HS-5 (cell line): ENCODE results near the gene TRABD2B.

Source experiments
- DNase-seq: peaks from one replicate; pipeline ENCODE4 v3.0.0-alpha.2; 2012; ENCODE audit warnings: low read depth

TRABD2B gene

DNA sequence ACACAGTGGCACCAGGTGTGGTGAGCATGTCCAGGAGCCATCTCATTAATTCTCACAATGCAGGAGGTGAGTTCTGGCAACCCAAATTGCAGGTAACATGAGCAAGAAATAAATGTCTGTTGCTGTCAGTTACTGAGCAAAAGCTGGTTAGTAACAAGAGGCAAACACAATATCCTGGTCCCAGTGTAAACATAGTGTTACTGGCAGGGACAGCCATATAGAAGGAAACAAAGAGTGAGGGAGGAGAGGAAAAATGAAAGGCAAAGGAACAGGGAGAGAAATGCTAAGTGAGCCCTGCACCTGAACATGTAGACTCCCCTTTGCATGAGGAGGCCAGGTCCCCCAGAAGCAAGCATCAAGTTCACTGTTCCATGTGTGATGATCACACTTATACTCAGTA, 203.6 kb downstream of the TRABD2B start:
- no peak for DNase-seq

DNA sequence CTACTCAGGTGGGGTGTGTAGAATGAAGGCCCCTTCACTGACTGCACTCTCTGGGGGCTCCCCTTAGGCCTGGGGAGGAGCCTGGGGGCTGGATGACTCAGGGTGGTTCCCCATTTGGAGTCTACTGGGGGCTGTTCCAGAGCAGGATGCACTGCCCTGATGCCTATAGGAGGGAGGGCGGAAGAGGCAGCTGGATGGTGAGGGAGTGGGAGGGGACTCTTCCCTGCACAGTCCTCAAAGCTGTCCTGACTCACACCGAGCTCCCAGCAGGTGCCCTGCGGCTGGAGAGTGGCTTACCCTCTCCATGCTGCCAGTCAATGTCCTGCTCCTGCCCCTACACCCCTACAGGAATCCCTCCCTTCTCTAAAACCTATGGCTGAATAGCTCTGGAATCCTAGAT, 204.4 kb downstream of the TRABD2B start:
- DNase-seq, result no peak

DNA sequence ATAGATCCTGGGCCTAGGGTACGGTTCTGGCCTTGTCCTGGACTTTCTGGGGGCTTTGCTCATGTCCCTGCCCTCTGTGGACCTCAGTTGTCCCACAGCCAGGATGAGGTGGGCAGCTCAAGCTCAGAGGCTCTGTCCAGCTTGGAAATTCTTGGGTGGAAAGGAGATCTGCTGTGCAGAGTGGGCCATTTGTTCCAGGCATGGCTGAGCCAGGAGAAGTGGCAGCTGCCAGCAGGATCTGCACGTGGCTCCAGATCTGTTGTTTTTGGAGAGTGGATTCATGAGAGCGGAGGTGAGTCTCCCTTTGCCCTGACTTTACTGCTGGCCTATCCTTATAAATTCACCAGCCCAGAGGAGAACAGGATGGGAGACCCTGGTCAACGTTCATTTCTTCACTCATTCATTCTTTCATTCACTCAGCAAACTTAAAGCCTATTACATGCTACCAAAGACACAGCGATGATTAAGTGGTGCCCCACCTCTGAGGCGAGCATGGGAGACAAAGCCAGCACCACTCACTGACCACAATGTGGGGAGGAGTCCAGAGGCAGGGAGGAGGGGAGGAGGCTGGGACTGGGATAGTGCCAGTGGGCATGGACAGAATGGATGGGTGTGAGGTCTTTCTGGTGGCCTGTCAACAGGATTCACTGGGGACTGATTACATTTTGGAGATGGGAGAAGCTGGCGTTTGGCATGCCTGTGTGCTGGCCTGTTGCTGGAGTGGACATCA, 205.1 kb downstream of the TRABD2B start:
- DNase-seq, result no peak

DNA sequence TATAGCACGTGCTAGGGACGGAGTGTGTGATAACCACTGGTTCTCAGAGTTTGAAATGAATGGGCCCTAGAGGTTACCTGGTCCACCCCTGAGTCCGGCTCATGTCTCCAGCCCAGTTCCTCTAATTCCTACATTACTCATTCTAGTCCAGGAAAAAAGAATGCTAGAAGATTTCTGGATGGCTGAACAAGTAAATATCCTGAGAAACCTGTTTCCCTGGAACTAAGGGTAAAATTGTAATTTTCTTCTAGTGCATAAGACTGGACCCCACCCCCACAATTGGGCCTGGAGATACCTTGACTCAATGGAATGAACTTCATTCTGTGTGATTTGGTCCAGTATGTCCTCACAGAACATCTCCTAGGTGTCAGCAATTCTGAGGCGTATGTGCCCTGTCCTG, 208.4 kb downstream of the TRABD2B start:
- no peak for DNase-seq

DNA sequence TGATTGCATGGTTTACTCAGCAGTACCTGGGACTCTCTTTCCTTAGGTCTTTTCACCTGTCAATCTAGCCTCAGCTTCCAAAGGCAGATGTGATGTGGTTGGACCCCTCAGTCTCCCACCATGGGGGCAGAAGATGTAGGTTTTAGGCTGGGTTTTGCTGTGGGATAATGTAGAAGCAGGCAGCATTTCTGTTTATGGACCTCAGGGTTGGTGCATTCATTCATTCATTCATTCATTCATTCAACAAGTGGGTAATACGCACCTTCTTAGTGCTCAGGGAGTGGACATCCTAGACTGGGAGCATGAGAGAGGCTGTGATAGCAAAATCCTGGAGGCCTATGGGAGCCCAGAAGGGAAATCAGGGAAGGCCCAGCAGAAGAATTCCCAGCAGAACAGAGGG, 209.6 kb downstream of the TRABD2B start:
- DNase-seq, result no peak

GRCh38 chr1:47786316-47786715, 210.9 kb downstream of the TRABD2B start:
- DNase-seq, result no peak

- DNase-seq, result no peak
These were observed 211.5 kb downstream of the TRABD2B start for GRCh38 chr1:47785561-47786271.

GRCh38 chr1:47785118-47785517, 212.1 kb downstream of the TRABD2B start:
- no peak for DNase-seq

GRCh38 chr1:47784497-47784822, 212.7 kb downstream of the TRABD2B start:
- no peak for DNase-seq

DNA sequence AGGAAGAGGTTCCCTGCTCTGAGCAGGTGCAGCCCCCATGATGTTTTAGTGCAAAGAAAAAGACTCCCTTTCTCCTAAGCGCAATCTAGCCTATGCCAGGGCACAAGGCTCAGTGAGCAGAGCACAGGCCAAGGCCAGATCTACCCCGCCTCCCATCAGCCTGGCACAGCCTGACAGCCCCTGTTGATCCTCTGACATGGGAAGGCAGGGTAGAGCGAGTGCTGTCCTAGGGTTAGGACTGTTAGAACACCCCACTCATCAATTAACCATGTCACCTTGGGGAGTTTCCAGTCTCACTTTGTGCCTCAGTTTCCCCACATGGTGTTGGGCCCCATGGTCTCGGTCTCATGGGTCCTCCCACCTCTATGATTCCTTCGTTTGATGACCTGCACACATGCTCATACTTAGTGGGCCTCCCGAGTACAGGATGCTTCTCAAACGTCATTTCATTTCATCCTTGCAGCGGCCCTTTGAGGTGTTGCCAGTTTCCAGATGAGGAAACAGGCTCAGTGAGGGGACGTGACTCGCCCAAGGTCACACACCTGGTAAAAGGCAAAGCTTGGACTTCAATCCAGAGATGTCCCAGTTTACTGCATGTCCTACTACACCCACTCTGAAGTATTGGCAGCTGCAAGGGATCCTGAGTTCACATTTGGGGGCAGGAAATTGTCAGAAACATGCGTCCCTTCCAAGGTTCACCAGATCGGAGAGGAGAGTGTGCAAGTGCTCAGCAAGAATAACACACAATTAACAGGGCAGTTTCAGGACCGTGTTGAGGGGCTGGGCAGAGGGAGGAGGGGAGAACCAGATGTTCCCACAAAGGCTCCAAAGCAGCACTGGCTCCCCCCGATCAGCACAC, 213.3 kb downstream of the TRABD2B start:
- no peak for DNase-seq

- DNase-seq, result peak; percentile 1
These were observed 214.6 kb downstream of the TRABD2B start for GRCh38 chr1:47782414-47783166.

DNA sequence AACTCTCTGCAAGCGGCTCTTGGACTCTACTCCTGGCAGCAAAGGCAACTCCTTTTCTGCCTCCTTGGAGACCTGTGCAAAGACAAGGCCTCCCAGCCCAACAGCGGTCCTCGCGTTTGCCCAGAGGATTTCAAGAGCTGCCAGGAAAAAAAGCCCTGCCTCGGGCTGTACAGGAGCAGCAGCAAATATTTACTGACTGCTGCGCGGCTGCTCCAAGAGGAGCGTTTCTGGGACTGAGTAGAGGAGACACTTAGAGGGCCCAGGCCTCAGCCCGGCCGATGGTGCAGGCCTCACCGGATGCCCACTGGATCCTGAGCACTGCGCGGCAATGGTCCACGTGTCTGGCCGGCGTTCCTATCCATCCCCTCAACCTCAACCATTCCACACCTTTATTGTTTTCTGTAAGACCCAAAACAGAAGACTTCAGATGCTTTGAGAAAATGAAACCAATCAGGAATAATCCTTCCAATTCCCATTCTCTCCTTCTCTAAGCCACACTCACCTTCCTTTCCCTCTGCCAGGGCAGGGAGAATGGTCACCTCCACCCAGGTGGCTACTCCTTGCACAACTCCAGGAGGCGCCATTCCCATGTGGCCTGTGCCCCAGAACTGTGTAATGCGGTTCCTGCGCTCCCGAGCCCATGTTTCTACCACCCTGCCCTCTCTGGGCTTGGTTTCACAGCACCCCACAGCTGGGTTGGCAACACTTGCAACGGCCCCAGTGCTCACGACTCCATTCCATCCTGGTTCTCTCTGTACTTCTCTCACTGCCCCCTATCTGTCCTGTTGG, 215.8 kb downstream of the TRABD2B start:
- no peak for DNase-seq

DNA sequence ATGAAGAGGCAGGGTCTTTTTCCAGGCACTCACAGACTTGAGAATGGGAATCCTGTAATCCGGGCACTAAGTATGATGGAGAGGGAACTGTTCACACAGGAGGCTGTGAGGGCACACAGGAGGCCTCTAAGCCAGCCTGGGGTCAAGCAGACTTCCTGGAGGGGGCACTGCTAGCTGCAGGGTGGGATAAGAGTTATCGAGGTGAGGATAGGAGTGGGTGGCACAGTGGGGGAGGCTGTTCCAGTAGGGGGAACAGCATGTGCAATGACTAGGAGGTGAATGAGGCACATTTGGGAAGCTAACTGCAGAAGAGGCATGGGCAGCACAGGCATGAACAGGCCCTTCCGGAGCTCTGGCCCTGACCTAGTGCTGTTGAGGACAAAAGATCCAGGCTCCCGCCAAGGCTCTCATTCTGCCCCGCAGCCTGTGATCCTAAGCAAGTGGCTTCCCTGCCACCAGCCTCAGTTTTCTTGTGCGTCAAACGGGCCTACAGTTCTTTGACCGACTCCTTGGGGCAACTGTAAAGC, 216.7 kb downstream of the TRABD2B start:
- no peak for DNase-seq

DNA sequence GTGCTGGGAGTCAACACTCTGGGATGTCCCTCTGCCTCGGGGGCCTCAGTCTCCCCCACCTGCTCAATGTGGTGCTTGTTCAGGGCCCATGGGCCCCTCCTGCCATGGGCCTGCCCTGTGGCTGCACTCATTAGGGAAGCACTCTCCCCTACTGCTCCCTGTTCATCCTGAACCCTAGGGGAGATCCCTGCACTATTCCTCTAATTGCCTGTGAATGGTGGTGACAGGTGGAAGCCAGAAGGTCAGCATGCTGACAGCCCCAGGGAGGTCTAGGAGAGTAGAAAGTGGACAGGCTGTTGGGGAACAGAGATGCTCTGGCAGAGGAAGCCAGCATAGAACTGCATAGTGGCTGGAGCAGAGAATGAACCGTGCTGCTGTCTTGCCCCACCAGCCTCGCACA, 217.6 kb downstream of the TRABD2B start:
- DNase-seq, result no peak

DNA sequence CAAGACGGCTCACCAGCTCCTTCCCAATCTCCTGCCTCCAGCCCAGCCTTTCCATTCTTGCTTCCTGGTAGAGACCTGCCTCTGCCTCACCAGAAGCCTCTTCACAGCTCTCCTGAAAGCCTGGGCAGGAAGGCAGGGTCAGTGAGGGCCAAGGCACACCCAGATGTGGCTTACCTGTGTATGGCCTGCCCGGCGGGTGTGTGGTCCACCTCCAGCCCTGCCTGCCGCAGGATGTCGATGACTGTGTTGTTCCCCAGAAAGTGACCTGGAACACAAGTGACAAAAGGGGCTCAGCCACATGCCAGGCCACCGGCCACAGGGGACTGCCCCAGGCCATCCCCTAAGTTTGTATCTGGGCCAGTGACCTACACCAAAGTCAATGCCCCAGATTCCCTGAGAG, 218.9 kb downstream of the TRABD2B start:
- DNase-seq, result no peak

GRCh38 chr1:47777322-47777721, 219.9 kb downstream of the TRABD2B start:
- no peak for DNase-seq

GRCh38 chr1:47776667-47777131, 220.5 kb downstream of the TRABD2B start:
- no peak for DNase-seq

GRCh38 chr1:47774986-47775834, 222.0 kb downstream of the TRABD2B start:
- DNase-seq, result no peak

DNA sequence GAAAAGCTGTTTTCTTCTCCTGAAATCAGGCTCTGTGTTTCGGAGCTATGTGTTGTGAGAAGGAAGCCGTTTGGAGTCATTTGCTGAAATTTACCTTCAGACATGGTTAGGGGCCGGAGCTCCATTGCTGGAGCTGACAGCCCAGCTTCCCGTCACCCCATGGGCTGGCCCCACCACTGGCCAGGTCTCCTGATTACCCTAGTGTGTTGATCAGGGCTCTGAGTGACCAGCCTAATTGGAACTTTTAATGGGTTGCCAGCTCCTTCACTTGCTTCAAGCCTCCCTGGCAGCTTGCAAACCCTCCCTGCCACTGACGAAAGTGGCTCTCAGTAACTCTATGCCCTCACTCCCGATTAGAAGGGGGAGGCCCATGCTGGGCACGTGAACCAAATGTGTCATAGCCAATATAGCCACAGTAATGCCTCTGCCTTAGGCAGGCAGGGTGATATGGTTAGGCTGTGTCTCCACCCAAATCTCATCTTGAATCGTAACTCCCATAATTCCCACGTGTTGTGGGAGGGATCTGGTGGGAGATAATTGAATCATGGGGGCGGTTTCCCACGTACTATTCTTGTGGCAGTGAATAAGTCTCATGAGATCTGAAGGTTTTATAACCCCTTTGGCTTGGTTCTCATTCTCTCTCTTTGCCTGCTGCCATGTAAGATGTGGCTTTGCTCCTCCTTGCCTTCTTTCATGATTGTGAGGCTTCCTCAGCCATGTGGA, 224.1 kb downstream of the TRABD2B start:
- DNase-seq, result no peak
